Measurements from ENCODE around the gene RIPOR2.
"Not testable (repeated sequence)": the region's sequence is repeated elsewhere in the genome, so short reads cannot be mapped to it uniquely, and the experiment has no call there.

RIPOR2 gene

DNA sequence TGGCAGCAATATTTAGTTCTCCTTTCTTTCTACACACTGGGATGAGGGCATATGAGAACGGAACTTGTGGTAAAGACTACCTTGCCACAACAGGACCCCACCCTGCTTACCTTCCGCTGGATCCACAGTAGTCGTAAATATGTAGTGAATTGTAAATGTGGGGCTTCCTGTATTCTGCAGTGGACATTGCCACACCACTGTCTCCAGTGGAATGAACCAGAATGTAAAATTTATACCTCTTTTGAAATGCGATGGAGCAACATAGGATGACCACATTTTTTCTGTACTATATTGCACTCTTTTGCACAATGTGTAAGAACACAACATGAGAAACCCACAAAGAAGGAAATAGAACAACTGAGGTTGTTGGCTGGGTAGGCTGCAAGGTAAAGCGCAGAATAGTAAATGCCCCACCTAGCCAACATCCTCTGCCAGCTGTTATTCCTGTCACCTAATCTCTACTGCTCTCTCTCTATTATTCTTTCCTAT, 16.1 kb upstream of the RIPOR2 start:
- DNase-seq (ENCODE audit: low read depth, low spot score): no peak

DNA sequence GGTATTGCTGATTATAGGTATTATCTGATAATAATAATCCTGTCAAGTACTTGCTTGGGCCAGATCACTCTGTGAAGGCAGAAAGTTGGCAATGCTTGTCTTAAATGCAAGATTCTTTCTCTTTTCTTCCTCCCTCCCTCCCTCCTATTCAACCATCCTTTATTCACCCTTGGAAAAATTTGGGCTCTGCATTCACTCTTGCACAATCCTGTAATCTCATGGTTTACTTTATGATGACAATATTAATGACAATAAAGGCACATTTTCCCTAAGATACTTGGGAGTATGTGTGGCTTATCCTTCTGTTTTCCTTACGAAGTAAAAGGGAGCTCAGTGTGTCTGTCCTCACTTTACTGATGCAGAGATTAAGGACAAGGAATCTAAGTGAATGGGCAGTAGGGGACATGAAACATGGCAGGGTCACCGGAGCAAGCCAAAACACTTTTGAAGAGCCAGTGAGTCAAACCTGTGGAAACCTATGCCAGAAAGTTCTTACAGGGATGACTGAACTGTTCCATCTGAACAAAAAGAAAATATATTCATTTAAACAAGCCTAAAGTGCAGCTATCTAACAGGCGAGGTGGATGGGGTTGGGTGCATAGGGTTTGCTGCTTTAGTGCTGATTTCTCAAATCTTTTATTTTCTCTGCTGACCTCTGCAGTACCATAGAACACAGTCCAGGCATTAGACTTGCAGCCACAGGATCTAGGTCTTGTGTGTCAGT, 14.6 kb upstream of the RIPOR2 start:
- no peak for DNase-seq (ENCODE audit: low read depth, low spot score)

DNA sequence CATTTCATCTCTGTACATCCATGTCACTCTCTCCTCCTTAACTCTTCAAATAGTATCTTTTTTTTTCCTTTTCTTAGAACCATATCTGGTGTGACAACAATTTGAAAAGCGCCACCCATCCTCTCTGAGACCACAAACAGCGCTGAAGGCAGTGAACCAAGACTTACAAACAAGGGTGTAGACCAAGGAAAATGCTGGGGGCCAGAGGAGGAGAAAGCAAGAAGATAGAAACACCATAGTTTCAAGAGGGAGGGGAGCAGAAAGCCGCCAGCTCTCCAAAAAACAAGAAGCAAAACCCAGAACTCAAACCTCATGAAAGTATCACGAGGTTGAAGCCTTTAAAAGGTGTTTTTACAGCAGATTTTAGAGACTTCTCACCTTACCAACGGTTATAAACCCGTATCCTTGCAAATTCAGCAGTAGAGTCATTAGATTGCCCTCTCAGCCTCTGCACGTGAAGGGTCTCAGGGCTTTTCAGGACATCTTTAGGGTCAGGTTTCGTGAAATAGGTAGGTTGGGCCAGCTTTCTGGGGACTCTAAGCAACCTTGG, 13.3 kb upstream of the RIPOR2 start:
- no peak for DNase-seq (ENCODE audit: low read depth, low spot score)

DNA sequence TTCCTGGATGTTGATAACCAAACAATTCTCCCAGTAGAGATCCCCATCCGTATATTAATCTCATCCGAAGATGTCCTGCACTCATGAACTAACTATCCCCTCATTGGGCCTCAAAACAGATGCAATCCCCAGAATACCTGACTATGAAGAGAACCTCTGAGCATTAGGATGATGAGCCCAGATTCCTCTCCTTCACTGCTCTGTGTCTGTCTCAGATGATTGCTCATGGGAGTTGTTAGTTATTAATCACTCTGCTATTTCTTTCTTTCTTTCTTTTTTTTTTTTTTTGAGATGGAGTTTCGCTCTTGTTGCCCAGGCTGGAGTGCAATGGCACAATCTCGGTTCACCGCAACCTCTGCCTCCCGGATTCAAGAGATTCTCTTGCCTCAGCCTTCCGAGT, 12.5 kb upstream of the RIPOR2 start:
- DNase-seq (ENCODE audit: low read depth, low spot score): not testable (repeated sequence)

DNA sequence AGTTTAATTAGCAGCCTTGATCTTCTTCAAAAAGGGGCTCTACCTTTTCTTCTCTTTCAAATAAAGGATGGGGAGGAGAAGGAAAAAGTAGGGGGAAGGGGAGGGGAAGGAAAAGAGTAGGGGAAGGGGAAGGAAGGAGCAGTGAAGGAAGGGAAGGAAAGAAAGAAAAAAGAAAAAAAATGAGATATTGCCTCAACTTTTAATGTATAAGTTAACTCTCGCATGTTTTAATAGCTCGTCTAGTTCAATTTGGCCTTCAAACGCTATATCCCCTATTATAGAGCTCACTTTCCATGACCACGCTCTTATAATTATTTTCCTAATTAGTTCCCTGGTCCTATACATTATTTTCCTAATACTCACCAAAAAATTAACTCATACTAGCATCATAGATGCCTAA, 11.9 kb upstream of the RIPOR2 start:
- no peak for DNase-seq (ENCODE audit: low read depth, low spot score)

DNA sequence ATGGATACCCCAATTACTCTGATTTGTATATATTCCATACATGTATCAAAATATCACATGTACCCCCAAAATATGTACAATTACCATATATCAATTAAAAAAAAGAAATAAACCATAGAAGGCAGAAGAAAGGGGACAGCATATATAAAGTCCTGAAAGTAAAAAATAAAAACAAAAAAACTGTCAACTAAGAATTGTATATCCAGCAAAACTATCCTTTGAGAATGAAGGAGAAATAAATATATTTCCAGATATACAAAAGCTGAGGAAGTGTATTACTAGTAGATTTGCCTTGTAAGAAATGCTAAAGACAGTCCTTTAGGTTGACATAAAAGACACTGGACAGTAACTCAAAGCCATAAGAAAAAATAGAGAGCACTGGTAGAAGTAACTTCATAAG, 9.3 kb upstream of the RIPOR2 start:
- DNase-seq (ENCODE audit: low read depth, low spot score): no peak

DNA sequence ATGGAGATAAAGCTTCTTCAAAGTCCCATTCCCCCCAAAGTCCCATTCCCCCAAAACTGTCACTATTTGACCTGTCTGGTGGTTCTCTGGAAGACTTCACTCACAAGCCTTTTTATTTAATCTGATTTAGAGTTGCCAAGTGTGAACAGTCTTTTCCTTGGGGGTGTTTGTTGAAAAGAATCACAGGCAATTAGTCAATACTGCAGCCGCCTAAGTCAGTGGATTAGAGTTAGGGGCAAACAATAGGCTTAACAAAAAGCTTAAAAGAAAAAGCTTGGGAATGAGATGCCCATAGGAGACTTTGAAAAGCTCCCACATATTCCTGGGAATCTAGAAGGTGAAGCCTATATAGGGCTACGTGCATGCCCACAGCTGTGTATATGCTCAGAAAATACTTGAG, 8.0 kb upstream of the RIPOR2 start:
- no peak for DNase-seq (ENCODE audit: low read depth, low spot score)

DNA sequence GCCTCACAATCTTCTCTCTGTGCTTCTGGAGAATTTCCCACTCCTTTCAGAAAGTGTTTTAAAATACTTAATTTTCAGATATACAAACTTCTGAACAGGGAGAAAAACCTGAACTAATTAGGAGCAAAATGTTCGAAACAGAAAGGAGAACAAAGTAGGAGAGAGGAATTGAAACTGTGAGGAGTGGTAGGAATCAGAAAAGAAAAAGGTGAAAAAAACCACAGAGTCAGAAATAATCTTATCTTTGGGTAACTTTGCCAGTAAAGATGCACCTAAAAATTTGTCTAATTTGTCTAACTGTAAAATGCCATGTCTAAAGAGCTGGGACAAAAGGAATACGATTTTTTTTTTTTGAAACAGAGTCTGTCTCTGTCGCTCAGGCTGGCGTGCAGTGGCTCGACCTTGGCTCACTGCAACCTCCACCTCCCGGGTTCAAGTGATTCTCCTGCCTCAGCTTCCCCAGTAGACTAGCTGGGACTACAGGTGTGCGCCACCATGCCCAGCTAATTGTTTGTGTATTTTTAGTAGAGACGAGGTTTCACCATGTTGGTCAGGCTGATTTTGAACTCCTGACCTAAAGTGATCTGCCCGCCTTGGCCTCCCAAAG, 4.7 kb upstream of the RIPOR2 start:
- no peak for DNase-seq (ENCODE audit: low read depth, low spot score)

DNA sequence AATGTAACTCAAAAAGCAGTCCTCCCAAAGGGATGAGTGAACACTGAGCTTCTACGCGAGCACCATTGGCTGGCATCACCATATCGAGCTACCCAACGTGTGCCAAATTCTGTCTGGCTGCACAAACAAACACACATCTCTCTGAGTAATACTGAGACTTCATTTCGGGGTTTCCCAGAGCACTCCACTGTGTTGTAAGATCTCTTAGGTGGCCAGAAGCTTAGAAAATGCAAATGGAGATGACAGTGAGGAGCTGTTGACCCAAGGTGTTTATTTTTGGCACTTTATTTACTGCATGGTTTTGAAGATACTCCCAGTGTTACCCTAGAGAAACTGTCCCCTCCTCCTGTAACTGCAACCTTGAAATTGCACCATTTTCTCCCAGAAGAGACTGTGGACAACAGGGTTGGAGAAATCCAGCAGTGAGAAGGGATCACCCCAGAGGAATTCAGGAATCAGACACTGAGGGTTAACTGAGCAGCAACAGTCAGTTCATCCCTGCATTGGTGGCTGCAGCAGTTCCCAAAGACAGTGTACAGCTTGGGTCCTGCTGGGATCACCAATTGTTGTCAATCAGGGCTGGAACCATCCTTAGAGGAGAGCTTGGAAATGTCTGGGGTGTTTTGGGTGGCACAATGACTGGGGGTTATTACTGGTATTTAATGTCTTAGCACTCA, 1.0 kb upstream of the RIPOR2 start:
- no peak for DNase-seq (ENCODE audit: low read depth, low spot score)

DNA sequence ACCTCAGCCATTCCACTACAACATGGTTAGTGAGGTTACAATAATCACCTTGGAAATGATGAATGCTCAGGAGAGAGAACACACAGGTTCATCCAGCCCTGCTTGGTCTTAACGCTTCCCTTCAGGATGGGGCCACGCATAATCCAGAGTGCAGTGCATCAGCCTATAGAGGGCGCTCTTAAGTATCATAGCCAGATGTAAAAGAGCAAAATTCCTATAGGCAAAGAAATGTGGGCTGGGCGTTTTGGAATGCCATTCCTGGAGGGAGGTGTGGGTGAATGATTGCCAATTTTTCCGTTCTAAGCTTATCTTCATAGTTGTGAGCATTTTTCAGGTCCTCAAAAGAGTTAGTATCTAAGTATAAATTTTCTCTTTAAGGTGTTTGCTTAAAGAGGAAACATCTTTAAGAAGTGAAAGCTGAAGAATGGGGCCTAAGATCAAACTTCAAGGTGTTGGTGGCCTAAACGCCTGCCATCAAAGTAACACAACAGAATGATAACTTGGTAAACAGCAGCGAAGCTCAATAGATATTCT, 1.8 kb downstream of the RIPOR2 start:
- DNase-seq (ENCODE audit: low read depth, low spot score): no peak

DNA sequence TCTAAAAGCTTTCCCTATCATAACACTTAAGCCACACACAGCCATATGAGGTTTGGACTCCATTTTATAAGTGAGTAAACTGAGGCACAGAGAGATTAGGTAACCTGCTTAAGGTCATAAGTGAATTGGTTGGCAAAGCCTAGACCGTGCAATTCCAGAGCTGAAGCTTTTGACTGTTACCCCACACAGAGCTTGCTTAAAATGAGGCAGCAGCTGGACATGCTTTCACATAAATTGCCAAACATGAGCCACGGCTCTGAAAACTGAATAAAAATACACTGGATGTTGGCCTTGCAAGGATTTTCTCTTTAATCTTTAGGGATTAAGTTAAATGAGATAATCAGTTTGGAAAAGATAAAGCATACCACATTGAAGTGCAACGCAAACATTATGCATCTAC, 2.5 kb downstream of the RIPOR2 start:
- DNase-seq (ENCODE audit: low read depth, low spot score): no peak

DNA sequence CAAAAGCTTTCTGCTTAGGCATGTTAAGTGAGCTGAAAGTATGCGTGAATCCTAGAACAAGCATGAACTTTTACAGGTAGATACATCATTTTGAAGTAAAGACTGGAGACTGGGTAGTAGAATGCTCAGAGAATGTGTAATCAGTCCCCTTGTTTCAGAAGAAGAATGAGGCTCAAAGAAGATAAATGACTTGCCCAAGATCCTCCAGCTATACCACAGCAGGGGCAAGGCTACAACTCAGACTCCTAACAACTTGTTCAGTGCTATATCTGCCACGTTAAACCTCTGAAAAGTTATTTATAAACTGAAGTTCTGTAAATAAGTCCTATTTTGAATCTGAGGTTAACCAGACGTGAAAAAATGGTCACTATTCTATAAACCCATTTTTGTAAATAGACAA, 2.9 kb downstream of the RIPOR2 start:
- no peak for DNase-seq (ENCODE audit: low read depth, low spot score)

DNA sequence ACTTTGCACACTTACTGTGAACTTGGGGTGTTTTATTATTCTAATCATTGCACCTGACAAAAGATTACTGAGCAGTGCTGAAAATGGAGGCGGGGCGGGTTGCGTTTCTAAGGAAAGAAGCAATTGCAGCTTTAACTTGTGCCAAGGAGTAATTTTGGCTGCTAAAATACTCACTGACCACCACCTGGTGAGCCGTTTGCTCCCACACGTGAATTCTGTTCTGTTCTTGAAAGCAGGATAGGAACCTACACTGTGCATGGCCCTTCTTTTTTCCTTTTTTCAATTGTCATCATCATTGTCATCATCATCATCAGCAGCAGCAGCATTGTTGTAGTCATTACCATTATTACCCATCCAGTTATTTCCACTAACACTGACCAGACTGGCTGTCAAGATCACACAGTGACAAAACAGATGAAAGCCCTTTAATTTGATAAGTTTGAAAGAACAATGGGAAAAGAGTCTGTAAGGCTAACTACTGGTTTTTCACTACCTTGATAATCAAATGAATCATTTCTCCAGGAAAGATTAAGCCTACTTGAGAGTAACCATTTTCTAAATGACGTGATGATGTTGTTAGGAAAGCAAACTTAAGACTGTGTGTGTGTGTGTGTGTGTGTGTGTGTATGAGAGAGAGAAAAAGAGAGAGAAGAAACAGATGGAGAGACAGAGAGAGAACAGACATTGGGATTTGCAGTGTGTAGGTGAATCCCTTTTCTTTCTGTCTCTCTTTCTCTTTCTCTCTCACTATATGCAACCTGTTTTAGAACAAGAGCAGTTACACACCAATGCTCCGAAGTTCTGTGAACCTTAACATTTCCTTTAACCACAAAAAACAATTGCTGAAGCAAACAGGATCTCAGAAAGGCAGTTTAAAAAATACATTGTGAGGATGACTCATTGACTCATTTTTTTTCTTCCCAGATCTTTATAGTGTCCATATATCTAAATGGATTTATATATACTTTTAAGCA, 3.8 kb downstream of the RIPOR2 start:
- no peak for DNase-seq (ENCODE audit: low read depth, low spot score)

DNA sequence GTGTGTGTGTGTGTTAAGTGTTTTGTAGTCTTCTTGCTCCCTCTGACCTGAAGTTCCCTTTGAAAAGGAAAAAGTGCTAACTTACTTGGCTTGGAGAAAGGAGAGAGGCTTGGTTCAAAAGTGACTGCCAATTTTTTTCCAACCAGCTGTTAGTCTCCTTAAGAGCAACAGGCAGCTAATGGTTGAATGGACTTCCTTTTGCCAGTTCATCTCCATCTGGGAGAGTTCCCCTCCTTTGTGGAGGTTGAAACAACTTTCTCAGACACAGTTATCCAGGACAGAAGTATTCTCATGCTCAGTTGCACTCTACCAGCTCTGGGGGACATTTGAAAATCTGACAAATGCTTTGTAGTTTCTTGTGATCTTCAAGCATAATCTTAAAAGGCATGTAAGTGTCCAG, 4.5 kb downstream of the RIPOR2 start:
- DNase-seq (ENCODE audit: low read depth, low spot score): no peak

DNA sequence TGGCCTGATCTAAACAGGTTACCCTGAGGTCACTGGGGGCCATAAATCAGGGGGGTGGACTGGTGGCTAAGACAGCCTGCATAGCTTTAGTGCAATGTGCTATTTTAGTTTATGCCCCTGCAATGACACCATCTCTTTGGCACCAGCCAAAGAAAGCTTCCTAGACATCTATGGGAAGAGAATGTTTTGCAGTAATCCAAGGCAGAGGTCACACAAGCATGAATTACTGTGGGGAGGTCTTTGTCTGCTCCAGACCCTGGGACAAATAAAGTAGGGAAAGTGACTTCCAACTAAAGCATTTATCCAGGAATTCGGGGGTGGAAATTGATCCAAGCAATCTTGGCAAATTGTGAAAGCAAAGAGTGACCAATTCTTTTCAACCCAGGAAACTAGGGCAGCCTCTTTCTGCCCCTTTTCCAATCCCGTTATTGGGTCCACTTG, 5.3 kb downstream of the RIPOR2 start:
- no peak for DNase-seq (ENCODE audit: low read depth, low spot score)

DNA sequence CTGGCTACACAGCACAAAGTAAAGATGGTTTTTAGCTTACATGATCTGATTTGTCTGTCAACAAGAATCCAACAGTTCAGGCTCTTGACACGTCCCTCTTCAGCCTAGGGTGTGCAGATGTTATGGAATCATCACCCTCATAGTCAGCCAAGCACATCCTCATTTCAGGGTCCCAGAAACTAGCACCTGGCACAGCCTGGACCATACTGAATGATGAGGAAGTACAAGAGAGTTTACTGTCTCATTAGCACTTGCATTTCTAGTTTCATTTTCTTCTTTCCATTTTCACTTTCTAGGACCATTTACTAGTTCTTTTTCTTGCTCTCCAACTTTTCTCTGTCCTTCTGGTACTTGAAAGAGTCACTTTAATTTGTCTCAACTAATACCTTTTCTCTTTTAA, 6.5 kb downstream of the RIPOR2 start:
- DNase-seq (ENCODE audit: low read depth, low spot score): no peak

DNA sequence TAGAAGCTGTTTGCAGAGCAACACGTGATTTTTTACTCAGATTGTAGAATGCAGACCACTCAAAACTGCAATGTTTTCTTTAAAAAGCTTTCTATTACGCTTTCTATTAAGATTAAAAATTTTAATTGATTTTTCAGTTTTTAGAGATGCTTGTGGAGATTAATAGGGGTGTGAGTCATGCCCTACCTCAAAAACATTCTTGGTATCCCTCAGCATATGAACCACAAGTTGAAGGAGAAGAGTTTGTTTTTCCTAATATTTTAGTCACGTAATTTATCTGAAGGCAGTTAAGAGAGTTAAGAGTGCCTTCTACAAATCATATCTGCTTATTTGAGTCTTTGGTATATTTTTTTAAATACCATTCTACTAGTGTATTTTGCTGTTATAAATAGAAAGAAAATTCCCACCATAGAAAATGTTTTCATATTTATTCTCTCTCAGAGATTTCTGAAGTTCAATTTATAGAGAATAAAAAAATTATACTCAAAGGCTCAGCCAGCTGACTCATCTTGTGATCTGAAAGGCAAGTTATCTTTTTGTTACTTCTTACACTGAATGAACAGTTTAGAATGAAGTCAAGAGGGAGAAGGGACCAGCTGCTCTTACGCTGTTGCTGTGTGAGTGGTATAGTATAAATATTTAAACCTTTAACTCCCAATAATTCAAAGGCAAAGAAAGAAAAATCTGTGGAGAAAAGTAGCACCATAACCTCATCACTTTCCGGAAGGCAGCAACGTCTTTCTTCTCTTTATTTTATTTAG, 7.6 kb downstream of the RIPOR2 start:
- DNase-seq (ENCODE audit: low read depth, low spot score): no peak

DNA sequence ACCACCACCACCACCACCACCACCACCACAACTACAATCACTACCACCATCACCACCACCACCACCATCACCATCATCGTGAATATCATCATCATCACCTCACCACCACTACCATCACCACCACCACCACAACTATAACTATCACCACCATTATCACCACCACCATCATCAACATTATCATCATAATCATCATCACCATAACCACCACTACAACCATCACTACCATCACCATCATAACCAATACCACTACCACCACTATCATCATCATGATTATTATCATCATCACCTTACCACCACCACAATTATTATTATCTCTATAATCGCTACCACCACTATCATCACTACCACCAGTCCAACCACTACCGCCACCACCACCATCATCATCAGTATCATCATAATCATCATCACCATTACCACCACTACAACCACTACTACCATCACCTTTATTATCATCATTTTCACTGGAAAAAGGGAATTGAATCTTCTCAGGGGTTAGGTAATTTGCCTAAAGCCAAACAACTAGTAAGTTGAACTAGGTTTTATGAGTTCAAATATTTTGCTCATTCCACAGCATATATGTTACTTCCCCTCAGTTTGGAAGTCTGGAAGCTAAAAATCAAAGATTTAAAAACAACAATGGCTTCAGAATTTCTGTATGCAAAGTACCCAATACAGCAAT, 8.3 kb downstream of the RIPOR2 start:
- no peak for DNase-seq (ENCODE audit: low read depth, low spot score)

DNA sequence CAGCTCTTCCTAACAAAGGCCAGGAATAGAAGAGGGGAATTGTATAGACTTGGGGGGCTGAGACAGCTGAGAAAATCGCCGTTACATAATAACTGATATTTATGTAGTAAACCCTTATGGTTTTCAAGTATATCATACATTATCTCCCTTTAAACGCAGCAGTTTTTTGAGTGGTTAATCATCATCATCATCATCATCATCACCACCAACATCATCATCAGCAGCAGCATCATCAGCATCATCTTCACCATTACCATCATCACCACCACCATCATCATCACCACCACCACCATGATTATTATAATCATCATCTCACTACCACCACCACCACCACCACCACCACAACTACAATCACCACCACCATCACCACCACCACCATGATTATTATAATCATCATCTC, 9.1 kb downstream of the RIPOR2 start:
- not testable (repeated sequence) for DNase-seq (ENCODE audit: low read depth, low spot score)

DNA sequence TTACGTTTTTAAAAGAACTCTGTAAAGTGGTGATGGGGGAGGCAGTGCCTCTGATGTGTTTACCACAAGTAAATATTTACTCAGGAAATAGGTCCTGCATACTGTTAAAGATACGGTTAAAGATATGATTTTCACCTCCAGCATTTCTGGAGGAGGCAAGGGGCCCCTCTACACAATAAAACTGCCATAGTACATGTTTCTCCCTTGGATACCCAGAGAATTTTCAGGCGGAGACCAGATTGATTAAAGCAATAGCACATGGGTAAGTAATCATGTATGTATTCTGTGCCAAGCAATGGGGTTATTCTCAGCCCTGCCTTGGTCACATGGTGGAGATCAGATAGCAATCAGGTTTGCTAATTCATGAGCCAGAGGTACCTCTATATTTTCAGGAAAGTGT, 9.6 kb downstream of the RIPOR2 start:
- DNase-seq (ENCODE audit: low read depth, low spot score): no peak
